Activated CD4-positive, alpha-beta T cell treated with anti-CD3 and anti-CD28 coated beads for 48 hours (primary cell): Measurements from ENCODE around the gene ZC3H14.

Source experiments
- DNase-seq: peaks from one replicate; pipeline ENCODE4 v3.0.0-alpha.2; 2020

Gene ZC3H14

DNA sequence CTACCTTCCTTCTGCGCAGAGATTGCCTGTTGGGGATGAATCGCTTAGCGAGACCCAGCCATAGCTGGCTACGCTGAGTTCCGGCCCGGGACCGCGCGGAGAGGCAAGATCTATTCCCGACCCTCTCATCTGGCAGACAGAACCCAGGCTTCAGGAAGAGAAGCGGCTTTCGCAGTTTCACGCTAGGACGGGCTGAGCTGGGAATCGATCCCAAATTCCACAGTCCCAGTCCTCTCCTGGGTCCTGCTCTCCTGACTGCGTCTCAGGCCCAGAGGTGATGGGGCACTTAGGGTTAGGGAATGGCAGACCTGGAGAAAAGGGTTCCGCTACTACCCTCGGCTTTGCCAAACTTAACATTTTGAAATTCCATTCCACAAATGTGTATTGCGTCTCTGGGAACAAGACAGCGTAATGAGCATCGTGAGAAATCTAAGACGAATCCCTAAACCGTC, 10.8 kb upstream of the ZC3H14 start:
- DNase-seq = no peak

DNA sequence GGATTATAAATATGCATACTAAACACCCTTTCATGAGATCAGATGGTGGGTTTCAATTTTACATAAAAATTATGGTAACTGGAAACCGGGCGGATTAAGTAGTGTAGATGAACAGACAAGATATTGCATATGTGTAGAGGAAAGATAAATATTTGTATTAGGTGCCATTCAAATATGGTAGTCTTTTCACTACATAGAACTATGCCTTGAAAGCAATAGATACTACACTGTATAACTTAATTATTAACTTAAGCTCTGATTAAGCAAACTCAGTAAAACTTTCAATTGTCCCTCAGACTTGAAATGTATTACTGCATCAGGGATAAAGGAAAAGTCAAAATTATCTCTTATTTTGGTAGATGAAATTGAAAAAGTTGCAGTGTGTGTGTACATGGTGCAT, 10.0 kb upstream of the ZC3H14 start:
- no peak for DNase-seq

DNA sequence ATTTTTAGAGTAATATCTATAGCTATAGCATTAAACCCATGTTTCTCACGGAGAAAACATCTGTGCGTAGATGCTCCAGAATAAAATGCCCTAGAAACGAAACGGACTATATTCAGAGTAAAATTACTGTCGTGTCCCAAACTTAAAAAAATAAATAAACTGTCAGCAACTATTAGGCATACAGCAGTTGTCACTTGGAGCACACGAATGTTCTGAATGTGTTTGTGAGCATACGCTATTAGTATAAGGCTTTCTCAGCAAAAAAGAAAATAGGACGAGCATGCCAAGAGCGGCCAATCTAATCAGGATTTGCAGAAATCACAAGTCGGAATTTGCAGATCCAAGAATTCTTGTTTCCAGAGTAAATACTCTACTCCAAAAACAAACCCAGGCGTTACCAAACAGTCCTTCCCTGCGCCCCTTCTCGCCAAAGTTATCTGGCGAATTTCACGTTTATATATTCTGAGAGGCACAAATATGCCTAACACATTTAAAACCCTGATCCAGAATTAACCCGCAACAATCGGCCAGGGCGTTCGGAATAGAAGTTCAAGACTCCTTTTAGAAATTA, 8.9 kb upstream of the ZC3H14 start:
- no peak for DNase-seq

DNA sequence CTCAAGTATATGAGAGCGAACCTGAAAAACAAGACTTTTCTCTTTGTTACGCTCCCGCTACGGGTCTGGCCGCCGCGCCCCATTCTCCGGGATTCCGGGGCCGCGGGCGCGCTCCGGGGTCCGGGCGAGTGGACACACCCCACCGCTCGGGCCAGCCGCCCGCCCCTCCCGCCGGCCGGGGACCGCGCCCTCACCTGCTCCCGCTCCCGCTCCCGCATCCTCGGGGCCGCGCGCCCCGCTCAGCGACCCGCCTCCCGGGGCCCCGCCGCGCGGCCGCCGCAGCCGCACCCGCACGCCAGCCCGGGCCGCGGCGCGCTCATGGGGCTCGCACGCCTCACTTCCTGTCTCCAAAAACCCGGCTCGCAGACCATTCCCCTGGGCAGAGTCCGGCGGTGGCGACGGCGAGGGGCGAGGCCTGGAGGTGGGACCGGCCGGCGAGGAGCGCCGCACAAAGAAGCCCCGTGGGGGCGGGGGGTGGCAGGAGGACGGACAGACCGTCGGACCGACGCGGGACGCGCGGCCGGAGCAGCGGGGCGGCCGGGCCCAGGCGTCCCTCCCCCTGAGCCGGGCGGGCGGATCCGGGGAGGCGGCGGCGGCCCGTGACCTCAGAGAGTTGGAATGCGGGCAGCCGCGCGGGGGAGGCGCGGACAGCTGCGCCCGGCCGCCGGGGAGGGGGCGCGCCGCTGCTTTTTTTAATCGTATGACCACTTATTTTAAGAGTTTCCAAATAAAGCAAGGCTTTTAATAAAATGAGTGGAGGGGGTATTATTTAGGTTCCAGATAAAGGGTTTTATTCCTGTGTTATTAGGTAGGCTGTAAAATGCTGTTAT, 8.2 kb upstream of the ZC3H14 start, which contains the start of gene PTPN21:
PTPN21 (minus strand) TSS at position 551 of the 830 bp plus-strand sequence. CDS start 4,590 bp downstream, outside the sequence.
- no peak for DNase-seq

DNA sequence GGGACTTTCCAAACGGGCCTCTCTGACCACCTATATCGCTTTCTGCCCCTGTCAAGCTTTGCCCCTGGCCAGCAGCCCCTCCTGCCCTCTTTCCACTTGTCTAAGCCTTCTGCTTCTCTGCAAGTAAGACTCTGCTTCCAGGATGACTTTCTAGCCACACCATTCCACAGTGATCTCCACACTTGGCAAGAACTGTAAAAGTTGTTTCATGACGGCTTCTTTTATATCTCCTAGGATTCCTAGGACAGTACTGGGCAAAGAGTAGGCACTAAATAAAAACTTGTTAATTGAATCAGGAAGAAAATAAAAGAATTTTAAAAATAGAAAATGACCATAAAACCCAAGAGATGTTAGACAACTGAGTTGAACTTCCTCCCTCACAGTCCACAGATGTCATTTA, 6.3 kb upstream of the ZC3H14 start:
- DNase-seq = no peak

DNA sequence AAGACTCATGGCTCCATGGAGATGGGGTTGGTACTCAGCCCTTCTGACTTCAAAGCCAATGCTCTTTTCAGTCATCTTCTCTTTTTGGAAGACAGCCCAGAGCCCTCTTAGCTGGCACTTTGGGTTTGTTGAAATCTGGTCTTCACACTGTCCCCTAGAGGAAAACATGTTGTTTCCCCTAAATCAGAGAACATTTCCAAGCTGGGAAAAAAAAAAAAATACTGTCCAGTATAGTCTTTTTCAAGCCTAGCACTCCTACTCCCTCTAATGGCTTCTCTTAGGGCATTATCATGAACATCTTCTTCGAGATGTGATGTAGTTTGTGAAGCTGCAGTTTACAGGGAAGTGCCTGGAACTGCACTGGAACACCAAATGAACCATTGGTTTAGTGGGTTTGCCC, 3.0 kb upstream of the ZC3H14 start:
- DNase-seq = no peak

DNA sequence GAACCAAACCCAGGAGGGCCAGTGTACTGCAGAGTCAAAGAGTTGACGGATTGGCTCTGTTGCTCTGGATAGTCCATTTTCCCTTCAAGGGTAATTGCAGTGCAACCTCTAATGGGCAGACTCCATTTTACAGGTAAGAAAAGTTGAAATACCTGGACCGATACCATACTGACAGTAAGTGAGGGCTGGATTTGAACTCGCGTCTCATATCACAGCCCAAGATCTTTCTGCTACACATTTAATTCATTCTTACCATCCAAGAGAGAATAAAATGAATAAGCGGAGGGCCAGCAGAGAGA, 356 bp upstream of the ZC3H14 start:
- DNase-seq = no peak

DNA sequence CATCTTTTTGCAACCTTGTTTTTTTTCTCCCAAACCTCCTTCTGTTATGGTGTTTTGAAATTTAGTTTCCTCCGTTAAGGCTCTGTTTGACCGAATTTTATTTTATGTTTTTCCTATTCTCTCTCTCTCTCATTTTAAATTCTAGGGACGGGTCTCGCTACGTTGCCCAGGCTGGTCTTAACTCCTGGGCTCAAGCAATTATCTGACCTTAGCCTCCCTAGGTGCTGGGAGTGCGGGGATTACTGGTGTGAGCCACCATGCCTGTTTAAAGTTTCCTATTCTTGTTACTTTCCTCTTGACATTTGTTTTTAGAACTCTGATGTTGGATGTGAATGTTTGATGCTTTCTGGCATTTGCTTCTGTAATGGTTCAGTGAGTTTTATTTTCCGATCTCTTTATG, 1.0 kb downstream of the ZC3H14 start:
- no peak for DNase-seq

DNA sequence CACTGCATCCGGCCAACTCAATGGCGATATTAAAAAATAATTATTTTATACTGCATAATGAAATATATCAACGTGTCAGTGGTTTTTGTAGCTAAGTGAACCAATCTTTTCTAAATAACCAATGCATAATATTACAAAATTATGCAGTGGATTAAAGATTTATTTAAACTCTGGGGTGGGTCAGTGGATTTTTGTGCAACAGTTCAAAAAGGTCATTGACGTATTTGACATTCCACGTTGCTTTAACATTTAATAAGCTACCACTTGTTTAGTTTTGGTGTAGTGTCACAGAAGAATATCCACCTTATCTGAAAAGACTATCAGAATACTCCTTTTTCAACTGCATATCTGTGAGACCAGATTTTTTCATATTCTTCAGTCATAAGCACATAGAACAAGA, 2.6 kb downstream of the ZC3H14 start:
- DNase-seq = no peak

- DNase-seq = no peak
Measured at GRCh38 chr14:88568196-88568595, 5.4 kb downstream of the ZC3H14 start.

- DNase-seq = no peak
Measured at GRCh38 chr14:88572117-88572516, 9.3 kb downstream of the ZC3H14 start.

DNA sequence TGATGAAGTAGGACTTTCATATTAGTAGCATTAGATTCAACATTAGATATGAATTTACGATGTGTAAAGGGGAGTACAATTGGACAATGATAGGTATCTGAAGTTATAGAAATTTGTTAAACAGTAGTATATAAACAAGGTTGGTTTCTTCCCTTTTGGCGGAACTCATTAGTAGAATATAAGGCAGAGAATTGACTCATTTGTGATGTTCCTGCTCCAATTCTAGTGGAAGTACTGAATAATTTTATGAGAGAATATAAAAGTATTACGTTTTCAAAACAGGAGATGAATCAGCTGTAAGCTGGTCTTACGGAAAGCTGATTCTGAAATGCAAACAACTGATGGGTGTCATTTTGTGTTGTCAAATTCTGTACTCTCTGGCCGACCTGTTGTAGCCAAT, 13.4 kb downstream of the ZC3H14 start:
- no peak for DNase-seq

DNA sequence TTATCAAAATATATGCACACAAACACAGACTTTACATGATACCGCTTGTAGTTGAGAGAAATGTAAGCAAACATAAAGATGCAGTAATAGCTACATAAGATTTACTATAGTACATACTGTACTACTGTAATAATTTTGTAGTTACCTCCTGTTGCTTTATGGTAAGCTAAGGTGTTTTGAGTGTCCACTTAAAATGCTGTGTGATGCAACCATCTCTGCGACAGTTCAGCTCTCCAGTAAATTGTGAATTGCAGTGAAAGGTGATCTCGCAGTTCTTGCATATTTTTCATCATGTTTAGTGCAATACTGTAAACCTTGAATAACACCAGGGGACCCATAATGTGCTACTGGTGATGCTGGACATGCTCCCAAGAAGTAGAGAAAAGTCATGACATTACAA, 21.6 kb downstream of the ZC3H14 start:
- no peak for DNase-seq

GRCh38 chr14:88588081-88588480, 25.2 kb downstream of the ZC3H14 start:
- no peak for DNase-seq

- no peak for DNase-seq
Measured at GRCh38 chr14:88590173-88590572, 27.3 kb downstream of the ZC3H14 start.

DNA sequence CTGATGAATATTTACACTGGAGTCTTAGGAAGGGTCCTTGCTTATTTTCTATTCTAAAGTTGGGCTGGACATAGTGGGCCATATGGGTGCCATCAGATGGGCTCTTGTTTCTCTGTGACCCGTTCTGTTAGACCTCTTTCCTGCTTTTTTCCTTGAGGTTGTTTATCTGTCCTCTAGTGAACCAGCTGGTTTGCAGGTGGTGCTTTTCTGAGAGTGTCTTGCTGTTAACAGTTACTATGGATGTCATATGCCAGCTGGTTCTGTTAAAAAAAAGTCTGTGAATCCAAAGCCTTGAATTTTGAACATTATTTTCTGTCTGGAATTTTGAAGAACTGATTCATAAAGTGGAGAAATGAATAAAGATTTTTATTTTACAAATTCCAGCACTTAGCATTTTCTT, 29.2 kb downstream of the ZC3H14 start:
- DNase-seq = no peak

DNA sequence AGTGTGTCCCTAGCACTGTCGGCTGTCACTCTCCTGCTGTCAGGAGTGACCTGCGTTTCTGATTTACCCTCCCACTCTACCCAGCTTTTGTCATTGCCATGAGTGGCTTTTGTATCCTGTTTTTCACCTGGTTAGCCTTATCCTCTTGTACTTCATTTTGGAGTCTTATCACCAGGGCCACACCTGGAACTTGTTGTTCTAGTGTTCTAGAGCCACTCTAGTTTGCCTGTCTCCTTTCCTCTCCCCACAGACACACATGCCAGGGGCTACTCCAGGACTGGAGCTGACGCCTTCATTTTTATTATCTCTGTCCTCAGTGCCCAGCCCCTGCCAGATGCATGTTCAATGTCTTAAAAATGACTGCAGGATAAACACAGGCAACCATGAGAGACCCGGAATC, 34.2 kb downstream of the ZC3H14 start:
- DNase-seq = no peak

GRCh38 chr14:88597601-88598000, 34.8 kb downstream of the ZC3H14 start:
- DNase-seq = no peak

GRCh38 chr14:88598097-88598675, 35.3 kb downstream of the ZC3H14 start:
- no peak for DNase-seq

- no peak for DNase-seq
Measured at GRCh38 chr14:88599326-88599725, 36.5 kb downstream of the ZC3H14 start.

GRCh38 chr14:88599761-88600439, 37.1 kb downstream of the ZC3H14 start:
- peak; percentile 51 for DNase-seq

DNA sequence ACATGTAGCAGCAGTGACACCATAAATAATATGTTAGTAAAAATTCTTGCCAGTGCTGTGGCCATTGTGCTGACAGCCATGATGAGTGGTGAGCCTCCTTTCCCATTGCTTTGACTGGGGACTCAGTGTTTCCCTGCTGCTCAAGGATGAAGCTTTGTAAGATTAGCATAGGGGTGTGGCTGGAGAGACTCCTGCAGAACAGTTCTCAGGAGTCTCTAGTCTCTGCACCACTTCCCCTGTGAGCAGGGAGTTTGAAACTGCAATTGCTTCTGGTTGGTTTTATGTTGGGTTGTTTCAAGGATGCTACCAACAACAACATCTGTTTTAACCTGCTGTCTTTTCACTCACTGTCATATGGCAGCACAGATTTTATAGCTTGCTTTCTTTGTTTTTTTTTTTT, 41.4 kb downstream of the ZC3H14 start:
- DNase-seq = no peak

DNA sequence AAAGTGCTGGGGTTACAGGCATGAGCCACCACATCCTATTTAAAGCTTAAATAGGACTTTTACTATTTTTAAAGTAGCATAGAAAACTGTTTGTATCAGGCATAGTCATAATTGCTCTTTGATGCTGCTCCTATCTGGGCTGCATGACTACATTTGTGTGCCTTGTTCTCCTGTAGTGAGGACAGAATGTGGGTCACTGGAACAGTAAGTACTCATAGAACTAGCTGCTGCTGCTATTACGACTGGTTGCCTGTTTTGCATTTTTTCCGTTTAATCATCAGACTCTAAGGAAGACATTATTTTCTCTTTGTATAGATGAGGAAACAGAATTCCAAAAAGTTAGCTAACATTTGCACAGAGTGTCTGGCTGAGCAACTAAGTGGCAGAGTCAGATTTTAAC, 42.8 kb downstream of the ZC3H14 start:
- DNase-seq = no peak

GRCh38 chr14:88607829-88608228, 45.0 kb downstream of the ZC3H14 start:
- no peak for DNase-seq
